Activated naive CD4-positive, alpha-beta T cell treated with anti-CD3 and anti-CD28 coated beads, Interleukin-2, amount 10 ng/mL, durations not matched to agents 7 days and 5 days (primary cell): ENCODE results near the gene RAB40C.
"Not testable (repeated sequence)": the region's sequence is repeated elsewhere in the genome, so short reads cannot be mapped to it uniquely, and the experiment has no call there.

Source experiments
- CTCF ChIA-PET: fragments of 350-600 bp; sonication (Branson Sonifier 250); formaldehyde crosslinking; loops from one replicate; lab custom pipeline; 2021; ENCODE audit warnings: antibody characterized with exemption; lab: Charles Lee
- DNase-seq: peaks from one replicate; pipeline ENCODE4 v3.0.0-alpha.2; 2020
- H3K27ac Mint-ChIP-seq: one replicate; pipeline ENCODE4 v1.8.0; 2021; ENCODE audit warnings: mild to moderate bottlenecking, moderate library complexity, mixed read lengths
- H3K27me3 Mint-ChIP-seq: one replicate; pipeline ENCODE4 v1.8.0; 2021; ENCODE audit warnings: mild to moderate bottlenecking, mixed read lengths
- H3K36me3 Mint-ChIP-seq: one replicate; pipeline ENCODE4 v1.8.0; 2021; ENCODE audit warnings: mixed read lengths
- H3K4me1 Mint-ChIP-seq: one replicate; pipeline ENCODE4 v1.8.0; 2021; ENCODE audit warnings: mixed read lengths
- H3K4me3 Mint-ChIP-seq: one replicate; pipeline ENCODE4 v1.8.0; 2021; ENCODE audit warnings: mild to moderate bottlenecking, moderate library complexity, mixed read lengths
- H3K9me3 Mint-ChIP-seq: one replicate; pipeline ENCODE4 v1.8.0; 2021; ENCODE audit warnings: mixed read lengths

RAB40C gene

DNA sequence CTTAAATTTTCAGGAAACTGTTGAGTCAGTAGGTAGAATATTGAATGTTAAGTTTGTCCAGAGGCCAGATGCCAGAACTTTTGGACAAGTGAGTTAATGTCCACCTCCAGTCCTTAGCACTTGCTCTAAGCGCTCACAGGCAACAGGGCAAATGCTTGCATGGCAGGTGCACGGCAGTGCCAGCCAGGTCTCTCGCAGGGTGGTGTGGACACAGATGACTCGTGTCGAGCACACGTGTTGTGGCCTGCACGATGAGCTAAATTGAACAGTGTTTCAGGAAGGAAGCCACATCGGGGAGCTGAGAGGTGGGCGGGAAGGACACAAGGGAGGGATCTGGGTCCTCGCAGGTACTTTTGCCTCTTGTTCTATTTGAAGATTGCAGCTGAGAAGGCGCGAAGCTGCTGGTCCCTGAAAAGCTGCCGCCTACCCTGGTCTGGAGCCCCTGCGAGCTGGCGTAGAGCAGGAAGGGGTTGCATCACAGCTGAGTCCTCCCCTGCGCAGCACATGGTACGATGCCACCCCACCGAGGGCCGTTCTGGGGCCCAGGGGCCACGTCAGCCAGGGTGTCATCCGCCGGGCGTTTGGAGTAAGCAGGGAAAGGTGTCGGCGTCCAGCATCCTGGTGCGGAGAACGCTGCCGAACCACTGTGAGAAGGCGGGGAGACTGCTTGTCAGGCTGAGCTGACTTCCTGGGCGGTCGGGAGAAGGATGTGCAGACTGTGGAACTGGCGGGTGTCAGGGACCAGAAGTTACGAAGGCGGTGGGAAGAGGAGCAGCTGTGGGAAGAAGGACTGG lies 6.3 kb downstream of the RAB40C start:
- no peak overlapping the region for H3K4me3 Mint-ChIP-seq
- no peak overlapping the region for H3K27ac Mint-ChIP-seq
- H3K4me1 Mint-ChIP-seq = peaks cover 16% of the 10 kb centered on the region
- H3K27me3 Mint-ChIP-seq = no peaks in the 10 kb centered on the region
- H3K36me3 Mint-ChIP-seq = peaks cover 15% of the 10 kb centered on the region
- no peak for DNase-seq
- no peaks in the 10 kb centered on the region for H3K9me3 Mint-ChIP-seq
- CTCF ChIA-PET = no interaction called here

- Mint-ChIP-seq H3K4me1 (peaks cover 12% of the 10 kb centered on the region), H3K4me3 (no peak overlapping the region), H3K9me3 (no peaks in the 10 kb centered on the region), H3K27me3 (no peaks in the 10 kb centered on the region), H3K27ac (no peak overlapping the region), H3K36me3 (peaks cover 15% of the 10 kb centered on the region)
- no peak for DNase-seq
- CTCF ChIA-PET = no interaction called here
Observed at GRCh38 chr16:596736-597060, 6.8 kb downstream of the RAB40C start.

DNA sequence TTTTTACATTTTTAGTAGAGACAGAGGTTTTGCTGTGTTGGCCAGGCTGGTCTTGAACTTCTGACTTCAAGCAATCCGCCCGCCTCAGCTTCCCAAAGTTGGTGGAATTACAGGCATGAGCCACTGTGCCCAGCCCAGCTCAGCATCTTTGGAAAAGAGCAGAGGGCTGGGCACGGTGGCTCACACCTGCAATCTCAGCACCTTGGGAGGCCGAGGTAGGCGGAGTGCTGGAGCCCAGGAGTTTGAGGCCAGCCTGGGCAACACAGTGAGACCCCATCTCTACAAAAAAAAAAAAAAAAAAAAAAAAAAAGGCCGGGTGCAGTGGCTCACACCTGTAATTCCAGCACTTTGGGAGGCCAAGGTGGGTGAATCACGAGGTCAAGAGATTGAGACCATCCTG lies 7.8 kb downstream of the RAB40C start:
- H3K9me3 Mint-ChIP-seq, H3K27ac Mint-ChIP-seq, H3K4me3 Mint-ChIP-seq, CTCF ChIA-PET, H3K4me1 Mint-ChIP-seq, DNase-seq, H3K27me3 Mint-ChIP-seq: not testable (repeated sequence)
- peaks cover 15% of the 10 kb centered on the region for H3K36me3 Mint-ChIP-seq

DNA sequence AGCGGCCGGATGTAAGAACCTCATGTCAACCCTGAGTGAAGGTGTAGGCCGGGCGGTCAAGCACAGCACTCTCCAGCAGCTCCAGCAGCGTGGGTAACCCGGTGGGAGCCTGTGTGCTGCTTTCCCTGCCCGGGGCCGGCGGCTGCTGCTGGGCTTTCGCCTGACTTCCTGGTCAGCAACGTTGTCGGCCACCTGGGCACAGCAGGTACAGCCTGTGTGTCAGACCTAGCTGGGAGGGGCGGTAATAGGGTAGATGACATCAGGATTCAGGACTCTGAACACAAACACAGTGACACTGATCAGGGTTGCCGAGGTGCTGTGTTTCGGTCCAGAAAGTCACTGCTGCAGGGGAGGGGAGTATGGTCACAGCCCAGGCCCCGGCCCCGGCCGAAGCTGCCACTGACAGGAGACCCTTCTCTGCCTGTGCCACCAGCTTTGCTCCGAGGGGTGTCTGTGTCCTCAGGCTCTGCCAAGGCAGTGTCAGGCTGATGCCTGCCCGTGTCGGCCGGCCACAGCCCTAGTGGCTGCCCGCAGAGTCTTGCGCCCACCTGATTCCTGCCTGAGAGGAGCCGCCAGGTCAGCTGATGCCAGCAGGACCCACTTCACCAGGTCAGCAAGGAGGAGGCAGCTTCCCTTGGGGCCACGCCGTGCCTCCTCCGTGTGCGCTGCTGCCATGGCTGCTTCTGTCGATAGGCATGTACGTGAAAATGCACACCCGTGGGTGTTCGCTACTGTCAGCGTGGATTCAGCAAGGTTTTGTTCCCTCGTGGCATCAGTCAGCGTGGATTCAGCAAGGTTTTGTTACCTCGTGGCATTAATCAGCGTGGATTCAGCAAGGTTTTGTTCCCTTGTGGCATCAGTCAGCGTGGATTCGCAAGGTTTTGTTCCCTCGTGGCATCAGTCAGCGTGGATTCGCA lies 9.2 kb downstream of the RAB40C start:
- H3K27ac Mint-ChIP-seq = no peak overlapping the region
- no peak for DNase-seq
- CTCF ChIA-PET = no interaction called here
- no peaks in the 10 kb centered on the region for H3K27me3 Mint-ChIP-seq
- peaks cover 15% of the 10 kb centered on the region for H3K36me3 Mint-ChIP-seq
- H3K9me3 Mint-ChIP-seq = no peaks in the 10 kb centered on the region
- peaks cover 1% of the 10 kb centered on the region for H3K4me1 Mint-ChIP-seq
- no peak overlapping the region for H3K4me3 Mint-ChIP-seq

DNA sequence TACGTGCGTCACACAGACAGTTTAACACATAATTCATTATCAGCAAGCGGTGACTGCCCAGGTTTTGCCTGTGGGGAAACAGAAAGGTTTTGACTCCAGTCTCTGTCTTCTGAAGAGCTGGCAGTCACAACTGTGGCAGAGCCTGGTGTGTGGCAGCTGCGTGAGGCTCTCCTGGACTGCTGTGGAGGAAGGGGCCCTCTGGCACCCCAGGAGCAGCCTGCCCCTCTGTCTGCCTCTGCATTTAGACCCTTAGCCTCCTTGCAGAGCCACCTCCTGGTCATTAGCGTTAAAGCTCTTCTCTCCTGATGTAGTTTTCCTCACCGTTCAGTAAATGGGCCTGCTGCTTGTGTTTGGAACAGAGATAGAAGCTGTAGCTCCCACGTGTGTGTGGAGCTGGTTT lies 10.9 kb downstream of the RAB40C start:
- no peak overlapping the region for H3K4me3 Mint-ChIP-seq
- DNase-seq = no peak
- peaks cover 15% of the 10 kb centered on the region for H3K36me3 Mint-ChIP-seq
- CTCF ChIA-PET = interaction anchor here (1.1 to 1.6 kb wide), 3 partner anchors 9 to 24 kb away, joined by 3 to 6 read pairs (median 4); no protein-coding TSS in a partner anchor
- no peak overlapping the region for H3K27ac Mint-ChIP-seq
- H3K9me3 Mint-ChIP-seq = no peaks in the 10 kb centered on the region
- no peaks in the 10 kb centered on the region for H3K27me3 Mint-ChIP-seq
- no peaks in the 10 kb centered on the region for H3K4me1 Mint-ChIP-seq

DNA sequence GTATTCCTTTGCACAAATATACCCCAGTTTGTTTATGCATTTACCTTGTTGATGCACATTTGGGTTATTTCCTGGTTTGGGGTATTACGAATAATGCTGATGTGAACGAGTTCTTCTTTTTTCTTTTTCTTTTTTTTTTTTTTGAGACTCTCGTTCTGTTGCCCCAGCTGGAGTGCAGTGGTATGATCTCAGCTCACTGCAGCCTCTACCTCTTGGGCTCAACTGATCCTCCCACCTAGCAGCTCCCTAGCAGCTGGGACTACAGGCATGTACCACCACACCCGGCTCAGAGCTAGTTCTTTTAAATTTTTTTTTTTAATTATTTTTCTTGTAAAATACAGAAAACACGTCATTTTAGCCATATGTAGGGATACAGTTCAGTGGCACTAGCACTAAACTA lies 14.1 kb downstream of the RAB40C start:
- no peak for DNase-seq
- CTCF ChIA-PET = no interaction called here
- H3K4me3 Mint-ChIP-seq = no peak overlapping the region
- no peak overlapping the region for H3K27ac Mint-ChIP-seq
- H3K36me3 Mint-ChIP-seq = peaks cover 3% of the 10 kb centered on the region
- H3K27me3 Mint-ChIP-seq = no peaks in the 10 kb centered on the region
- H3K9me3 Mint-ChIP-seq = no peaks in the 10 kb centered on the region
- H3K4me1 Mint-ChIP-seq = no peaks in the 10 kb centered on the region

GRCh38 chr16:606656-607307 lies 16.9 kb downstream of the RAB40C start:
- Mint-ChIP-seq H3K9me3 (no peaks in the 10 kb centered on the region), H3K27ac (no peak overlapping the region), H3K27me3 (no peaks in the 10 kb centered on the region), H3K4me1 (no peaks in the 10 kb centered on the region), H3K36me3 (no peaks in the 10 kb centered on the region), H3K4me3 (no peak overlapping the region)
- no peak for DNase-seq
- CTCF ChIA-PET = no interaction called here

DNA sequence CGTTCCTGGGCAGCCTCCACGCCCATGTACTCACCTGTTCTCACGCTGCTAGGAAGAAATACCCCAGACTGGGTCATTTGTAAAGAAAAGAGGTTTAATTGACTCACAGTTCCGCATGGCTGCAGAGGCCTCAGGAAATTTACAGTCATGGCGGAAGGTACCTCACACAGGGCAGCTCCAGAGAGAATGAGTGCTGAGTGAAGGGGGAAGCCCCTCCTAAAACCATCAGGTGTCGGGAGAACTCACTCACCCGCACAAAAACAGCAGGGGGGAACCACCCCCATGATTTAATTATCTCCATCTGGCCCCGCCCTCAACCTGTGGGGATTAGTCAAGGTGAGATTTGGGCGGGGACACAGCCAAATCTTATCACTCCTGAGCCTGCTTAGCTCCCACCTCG lies 18.2 kb downstream of the RAB40C start:
- CTCF ChIA-PET = no interaction called here
- no peaks in the 10 kb centered on the region for H3K36me3 Mint-ChIP-seq
- no peak for DNase-seq
- no peak overlapping the region for H3K27ac Mint-ChIP-seq
- no peaks in the 10 kb centered on the region for H3K9me3 Mint-ChIP-seq
- no peak overlapping the region for H3K4me3 Mint-ChIP-seq
- no peaks in the 10 kb centered on the region for H3K4me1 Mint-ChIP-seq
- no peaks in the 10 kb centered on the region for H3K27me3 Mint-ChIP-seq

GRCh38 chr16:609316-609715 lies 19.4 kb downstream of the RAB40C start:
- CTCF ChIA-PET = interaction anchor here (1.7 kb wide), 1 partner anchor 8 kb away, joined by 6 read pairs; no protein-coding TSS in a partner anchor

DNA sequence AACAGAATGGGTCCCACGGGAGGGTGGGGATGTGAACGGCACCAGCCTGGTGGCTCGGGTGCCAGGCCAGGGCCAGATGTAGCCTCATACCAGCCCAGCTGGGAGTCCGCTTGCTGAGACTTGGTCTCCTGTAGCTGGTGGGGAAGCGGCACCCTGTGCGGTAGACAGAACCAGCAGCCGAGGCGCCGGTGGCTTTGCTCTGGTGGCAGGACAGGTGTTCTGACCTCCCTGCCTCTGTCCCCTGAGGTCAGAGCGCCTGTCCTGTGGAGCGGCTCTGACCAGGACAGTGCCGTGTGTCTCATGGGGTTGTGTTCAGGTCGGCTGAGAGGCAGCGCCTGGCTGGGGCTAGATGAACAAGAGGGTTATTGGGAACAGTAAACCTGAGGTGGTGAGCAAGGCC lies 20.1 kb downstream of the RAB40C start:
- H3K27me3 Mint-ChIP-seq = no peaks in the 10 kb centered on the region
- no peaks in the 10 kb centered on the region for H3K9me3 Mint-ChIP-seq
- no peaks in the 10 kb centered on the region for H3K36me3 Mint-ChIP-seq
- no peak overlapping the region for H3K4me3 Mint-ChIP-seq
- no peak overlapping the region for H3K27ac Mint-ChIP-seq
- CTCF ChIA-PET = interaction anchor here (1.7 kb wide), 1 partner anchor 9 kb away, joined by 6 read pairs; no protein-coding TSS in a partner anchor
- DNase-seq = no peak
- no peaks in the 10 kb centered on the region for H3K4me1 Mint-ChIP-seq

More at GRCh38 chr16:609316-609715, 19.4 kb downstream of the RAB40C start:
- H3K27ac Mint-ChIP-seq = no peak overlapping the region
- H3K4me3 Mint-ChIP-seq = no peak overlapping the region
- H3K9me3 Mint-ChIP-seq = no peaks in the 10 kb centered on the region
- H3K4me1 Mint-ChIP-seq = no peaks in the 10 kb centered on the region
- no peaks in the 10 kb centered on the region for H3K27me3 Mint-ChIP-seq
- DNase-seq = no peak
- no peaks in the 10 kb centered on the region for H3K36me3 Mint-ChIP-seq

DNA sequence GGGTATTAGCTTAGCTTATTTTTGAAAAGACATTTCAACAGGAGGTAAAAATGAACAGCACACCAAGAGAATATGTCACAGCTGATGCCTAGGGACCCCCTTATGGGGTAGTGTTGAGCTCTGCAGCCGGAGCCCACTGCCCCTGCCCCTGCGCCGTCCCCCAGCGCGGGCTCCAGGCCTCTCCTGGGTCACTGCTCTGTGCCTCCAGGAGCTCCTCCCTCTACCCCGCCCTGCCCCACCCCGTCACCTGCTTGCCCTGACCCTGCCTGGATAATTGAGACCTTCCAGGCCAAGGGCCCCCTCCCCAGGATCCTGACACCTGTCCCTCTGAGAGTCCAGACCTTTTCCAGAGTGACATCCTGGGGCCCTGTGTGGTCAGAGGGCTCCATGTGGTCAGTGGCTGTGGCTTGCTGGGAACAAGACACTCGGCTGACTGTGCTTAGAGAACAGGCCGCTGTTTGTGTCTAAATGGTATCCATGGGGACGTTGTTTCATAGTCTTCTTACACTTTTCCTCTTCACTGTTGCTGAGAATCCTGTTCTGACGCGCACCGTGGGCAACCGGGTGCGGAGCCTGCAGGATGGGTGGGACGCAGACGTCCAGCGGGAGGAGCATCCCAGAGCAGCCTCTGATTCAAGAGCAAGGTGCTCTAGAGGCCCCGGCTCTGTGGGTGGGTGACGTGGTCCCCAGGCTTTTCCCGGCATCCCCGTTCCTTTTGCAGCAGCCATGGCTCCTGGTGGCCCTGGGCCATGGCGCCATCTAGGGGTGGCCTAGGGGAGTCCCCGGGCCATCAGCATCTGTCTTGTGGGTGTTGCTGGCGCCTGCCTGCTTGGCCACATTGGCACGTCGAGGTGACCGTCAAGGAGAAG lies 20.9 kb downstream of the RAB40C start:
- Mint-ChIP-seq H3K4me3 (no peak overlapping the region), H3K27ac (no peak overlapping the region), H3K4me1 (no peaks in the 10 kb centered on the region), H3K36me3 (no peaks in the 10 kb centered on the region), H3K9me3 (no peaks in the 10 kb centered on the region), H3K27me3 (no peaks in the 10 kb centered on the region)
- peak; percentile 58 for DNase-seq
- CTCF ChIA-PET = interaction anchor here (1.7 kb wide), 1 partner anchor 10 kb away, joined by 6 read pairs; no protein-coding TSS in a partner anchor

DNA sequence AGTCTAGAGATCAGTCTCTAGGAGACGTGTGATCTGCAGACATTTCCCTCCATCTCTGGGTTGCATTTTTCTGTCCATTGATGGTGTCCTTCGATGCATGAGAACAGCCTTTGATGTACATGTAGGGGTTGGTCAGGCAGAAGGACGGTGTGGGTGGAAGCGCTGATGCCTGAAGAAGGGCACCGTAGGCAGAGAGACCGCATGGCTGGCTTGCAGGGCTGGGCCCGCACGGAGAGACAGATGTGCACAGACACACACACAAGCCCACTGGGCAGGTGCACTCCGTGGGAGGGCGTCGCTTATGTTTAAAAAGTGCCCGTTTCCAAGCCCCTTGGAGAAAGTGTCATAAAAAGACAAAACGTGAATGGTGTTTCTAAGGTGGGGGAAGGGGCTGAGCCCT lies 25.3 kb downstream of the RAB40C start:
- no peaks in the 10 kb centered on the region for H3K9me3 Mint-ChIP-seq
- CTCF ChIA-PET = no interaction called here

GRCh38 chr16:616733-617586 lies 27.1 kb downstream of the RAB40C start:
- Mint-ChIP-seq H3K36me3 (no peaks in the 10 kb centered on the region), H3K27me3 (no peaks in the 10 kb centered on the region), H3K9me3 (no peaks in the 10 kb centered on the region), H3K4me1 (no peaks in the 10 kb centered on the region), H3K27ac (no peak overlapping the region), H3K4me3 (no peak overlapping the region)
- CTCF ChIA-PET = no interaction called here
- DNase-seq = no peak

More for the DNA sequence above, 25.3 kb downstream of the RAB40C start:
- no peaks in the 10 kb centered on the region for H3K27me3 Mint-ChIP-seq
- no peaks in the 10 kb centered on the region for H3K4me1 Mint-ChIP-seq
- H3K36me3 Mint-ChIP-seq = no peaks in the 10 kb centered on the region
- H3K4me3 Mint-ChIP-seq = no peak overlapping the region
- no peak for DNase-seq
- no peak overlapping the region for H3K27ac Mint-ChIP-seq
